ENCODE data around the gene EPN2. TPM values are rescaled to one million over a fixed set of nuclear protein-coding genes. Genes with fewer than 3 reads are reported as not detected.

Gene EPN2
- total RNA-seq, 2 donors from 2014 or later = 28.8 to 67.7 TPM

DNA sequence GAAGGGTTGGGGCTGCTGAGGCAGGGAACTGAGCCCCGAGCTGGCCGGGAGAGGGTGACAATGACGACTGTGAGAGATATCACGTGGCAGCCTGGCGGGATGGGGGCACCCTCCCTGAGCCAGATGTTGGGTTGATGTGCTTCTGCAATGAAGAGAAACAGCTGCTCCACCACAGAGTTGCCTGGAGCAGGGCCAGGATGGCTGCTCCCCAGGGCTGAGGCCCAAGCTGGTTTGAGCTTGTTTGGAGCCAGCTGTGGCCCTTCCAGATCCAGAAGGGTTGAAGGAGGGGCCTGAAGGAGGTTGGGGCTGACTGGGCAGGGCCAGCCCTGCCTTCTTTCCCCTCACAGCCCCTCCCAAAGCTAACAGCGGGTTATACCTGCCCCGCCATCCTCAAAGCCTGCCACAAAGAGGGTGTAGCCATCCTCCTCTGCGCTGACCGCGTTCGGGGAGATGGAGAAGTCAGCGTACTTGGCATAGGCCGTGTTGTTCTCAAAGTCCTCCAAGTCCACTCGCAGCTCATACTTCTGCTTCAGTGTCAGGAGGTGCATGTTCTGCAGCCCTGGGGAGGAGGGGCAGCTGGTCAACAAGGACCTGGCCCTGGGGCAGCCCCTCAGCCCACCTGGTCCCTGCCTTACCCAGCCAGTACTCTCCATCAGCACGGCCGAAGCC, 147.7 kb downstream of the EPN2 start:
- 30% methylated on average over 15 of the region's 16 CpGs for WGBS
- TF ChIP-seq POLR2AphosphoS5 (IDR thresholded peaks at IDR 0.05) = peak; percentile 62
- TF ChIP-seq POLR2A (IDR thresholded peaks at IDR 0.05) = peak; percentile 65
- TF ChIP-seq, protein P1, sequence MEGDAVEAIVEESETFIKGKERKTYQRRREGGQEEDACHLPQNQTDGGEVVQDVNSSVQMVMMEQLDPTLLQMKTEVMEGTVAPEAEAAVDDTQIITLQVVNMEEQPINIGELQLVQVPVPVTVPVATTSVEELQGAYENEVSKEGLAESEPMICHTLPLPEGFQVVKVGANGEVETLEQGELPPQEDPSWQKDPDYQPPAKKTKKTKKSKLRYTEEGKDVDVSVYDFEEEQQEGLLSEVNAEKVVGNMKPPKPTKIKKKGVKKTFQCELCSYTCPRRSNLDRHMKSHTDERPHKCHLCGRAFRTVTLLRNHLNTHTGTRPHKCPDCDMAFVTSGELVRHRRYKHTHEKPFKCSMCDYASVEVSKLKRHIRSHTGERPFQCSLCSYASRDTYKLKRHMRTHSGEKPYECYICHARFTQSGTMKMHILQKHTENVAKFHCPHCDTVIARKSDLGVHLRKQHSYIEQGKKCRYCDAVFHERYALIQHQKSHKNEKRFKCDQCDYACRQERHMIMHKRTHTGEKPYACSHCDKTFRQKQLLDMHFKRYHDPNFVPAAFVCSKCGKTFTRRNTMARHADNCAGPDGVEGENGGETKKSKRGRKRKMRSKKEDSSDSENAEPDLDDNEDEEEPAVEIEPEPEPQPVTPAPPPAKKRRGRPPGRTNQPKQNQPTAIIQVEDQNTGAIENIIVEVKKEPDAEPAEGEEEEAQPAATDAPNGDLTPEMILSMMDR (IDR thresholded peaks at IDR 0.05) = no peak
- no peaks in the 10 kb centered on the region for H3K27me3 ChIP-seq (replicated peaks; ENCODE audit: insufficient read depth)
- H3K4me3 ChIP-seq = no peak overlapping the region
- H3K4me1 ChIP-seq (replicated peaks) = no peaks in the 10 kb centered on the region
- H3K9me3 ChIP-seq = no peaks in the 10 kb centered on the region
- DNase-seq (ENCODE audit: low spot score) = peak; percentile 52
- H3K36me3 ChIP-seq = peaks cover 8 to 11% of the 10 kb centered on the region in 2 donors
- peak overlapping the region; percentile 69 to 73 for H3K27ac ChIP-seq
- intact Hi-C loops (cut with DNase I) = no loop called here

DNA sequence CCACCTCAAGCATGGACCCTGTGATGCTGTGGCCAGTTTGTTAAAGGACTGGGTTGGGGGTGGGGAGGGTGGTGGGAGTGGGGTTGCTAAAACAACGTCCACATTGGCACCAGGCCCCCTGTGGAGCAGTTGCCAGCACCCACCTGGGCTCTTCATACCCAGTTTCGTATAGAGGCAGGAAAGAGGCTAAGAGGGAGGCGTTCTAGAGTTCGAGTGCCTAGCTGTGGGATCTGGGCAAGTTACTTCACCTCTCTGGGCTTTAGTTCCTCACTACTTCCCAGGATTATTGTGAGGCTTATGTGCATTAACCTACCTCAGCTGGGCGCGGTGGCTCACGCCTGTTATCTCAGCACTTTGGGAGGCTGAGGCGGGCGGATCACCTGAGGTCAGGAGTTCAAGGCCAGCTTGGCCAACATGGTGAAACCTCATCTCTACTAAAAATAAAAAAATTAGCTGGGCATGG, 148.4 kb downstream of the EPN2 start:
- H3K4me1 ChIP-seq (replicated peaks) = no peaks in the 10 kb centered on the region

More for the DNA sequence above, 148.4 kb downstream of the EPN2 start:
- Histone ChIP-seq H3K27me3 (replicated peaks; ENCODE audit: insufficient read depth) (no peaks in the 10 kb centered on the region), H3K9me3 (no peaks in the 10 kb centered on the region), H3K4me3 (no peak overlapping the region), H3K27ac (peak overlapping the region; percentile 69 to 73), H3K36me3 (peaks cover 5 to 7% of the 10 kb centered on the region in 2 donors)
- WGBS = 82% methylated on average over 9 of the region's 9 CpGs
- no peak for DNase-seq (ENCODE audit: low spot score)
- no peak for TF ChIP-seq POLR2AphosphoS5 (IDR thresholded peaks at IDR 0.05)
- TF ChIP-seq POLR2A (IDR thresholded peaks at IDR 0.05) = no peak
- TF ChIP-seq, protein P1 (IDR thresholded peaks at IDR 0.05) = no peak
- intact Hi-C loops (cut with DNase I) = no loop called here

MicroRNAs encoded within 50 kb of the gene (microRNA counts, 767-probe panel; counts per million panel counts)
- microRNA hsa-miR-1180 = 3,296 to 3,311 counts per million in 2 donors

Small RNAs within 50 kb of the gene (microRNA-seq; reads per million reads assigned to microRNA genes)
- gene MIR1180 = 680 reads per million, percentile 87 among the genes with 10 or more reads in this experiment

Small RNAs within 50 kb of the gene (small RNA-seq; reads per million reads assigned to genes)
- gene MIR1180 = 6.3 to 8.5 reads per million in 2 donors

Other genes with a start within 250 kb of the EPN2 start
- 1 to 10 TPM; 7.3 to 9.5 TPM for gene FAM83G, start 232.6 kb upstream of the EPN2 start, total RNA-seq
- 10 to 100 TPM in 1 of 2 donors, under 1 TPM in 1; 0.27 to 11.1 TPM for gene GRAP, start 190.4 kb upstream of the EPN2 start, total RNA-seq
- gene GRAPL, start 109.8 kb upstream of the EPN2 start, total RNA-seq = 1 to 10 TPM in 1 of 2 donors, not detected in 1; 4.3 TPM
- 10 to 100 TPM; 15.7 to 28.8 TPM for gene B9D1, start 125.4 kb downstream of the EPN2 start, total RNA-seq
- 10 to 100 TPM; 22.3 to 43.1 TPM for gene MAPK7, start 141.1 kb downstream of the EPN2 start, total RNA-seq
- gene MFAP4, start 149.8 kb downstream of the EPN2 start, total RNA-seq = 100 to 1,000 TPM in 1 of 2 donors, 10 to 100 TPM in 1; 56.1 to 146 TPM
- gene RNF112, start 173.9 kb downstream of the EPN2 start, total RNA-seq = 1 to 10 TPM; 2.3 to 6.6 TPM